Endothelial cell (in vitro differentiated cells): ENCODE results near the gene CENPO. TPM values are rescaled to one million over a fixed set of nuclear protein-coding genes. Genes with fewer than 3 reads are reported as not detected.

ENCODE experiments used
- DNase-seq: peaks from one replicate; pipeline ENCODE4 v3.0.0; 2021; ENCODE audit warnings: low spot score
- H3K27ac Mint-ChIP-seq: one replicate; pipeline ENCODE4 v1.8.0; 2021; ENCODE audit warnings: mixed read lengths, inconsistent platforms; ENCODE audit not compliant: unreplicated experiment
- H3K27me3 Mint-ChIP-seq: one replicate; pipeline ENCODE4 v1.8.0; 2021; ENCODE audit warnings: mild to moderate bottlenecking, moderate library complexity, mixed read lengths, inconsistent platforms; ENCODE audit not compliant: unreplicated experiment
- H3K36me3 Mint-ChIP-seq: one replicate; pipeline ENCODE4 v1.8.0; 2021; ENCODE audit warnings: mild to moderate bottlenecking, low read depth, mixed read lengths, inconsistent platforms; ENCODE audit not compliant: unreplicated experiment
- H3K4me1 Mint-ChIP-seq: one replicate; pipeline ENCODE4 v1.8.0; 2021; ENCODE audit warnings: mild to moderate bottlenecking, mixed read lengths, inconsistent platforms; ENCODE audit not compliant: unreplicated experiment
- H3K4me3 Mint-ChIP-seq: one replicate; pipeline ENCODE4 v1.8.0; 2021; ENCODE audit warnings: mild to moderate bottlenecking, mixed read lengths, inconsistent platforms; ENCODE audit not compliant: unreplicated experiment
- H3K9me3 Mint-ChIP-seq: one replicate; pipeline ENCODE4 v1.8.0; 2021; ENCODE audit warnings: mixed read lengths, inconsistent platforms; ENCODE audit not compliant: unreplicated experiment
- CTCF ChIP-seq: fragments of 200-600 bp; sonication (generic); IDR thresholded peaks from one replicate; pipeline ENCODE4 v1.5.0; 2021; ENCODE audit warnings: antibody characterized with exemption; ENCODE audit not compliant: unreplicated experiment
- total RNA-seq: library from RNA; stranded (reverse); fragmentation: NEBNext Ultra II Directional; extraction: Animal tissue kit (Norgen Biotek cat#: 25700); gene quantifications from one replicate; pipeline ENCODE4 v1.2.1, GENCODE V29; 2021; ENCODE audit not compliant: unreplicated experiment

CENPO gene
- total RNA-seq, 1 donor from 2014 or later = 18.7 TPM

DNA sequence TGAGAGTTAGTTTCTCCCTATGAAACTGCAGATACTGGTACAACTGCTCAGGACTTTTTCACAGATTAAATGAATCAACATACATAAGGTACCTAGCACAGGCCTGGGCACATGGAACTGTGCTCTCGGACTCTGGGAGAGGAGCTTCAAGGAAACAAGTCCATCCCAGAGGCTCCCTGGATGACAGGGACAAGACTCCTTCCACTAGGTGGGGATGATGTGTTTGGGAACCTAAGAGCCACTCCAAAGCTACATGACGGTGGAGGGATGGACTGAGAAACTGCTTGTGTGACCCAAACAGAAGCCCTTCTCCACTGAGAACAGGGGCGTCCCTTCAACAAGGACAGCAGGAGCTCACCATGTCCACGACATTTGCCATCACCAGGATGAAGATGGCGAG is 37.1 kb downstream of the CENPO start:
- Mint-ChIP-seq H3K36me3 (peaks cover 31% of the 10 kb centered on the region), H3K27me3 (peaks cover 19% of the 10 kb centered on the region)

GRCh38 chr2:24830786-24831185 is 37.6 kb downstream of the CENPO start:
- H3K27me3 Mint-ChIP-seq = peaks cover 17% of the 10 kb centered on the region
- no peak overlapping the region for H3K27ac Mint-ChIP-seq
- no peak for TF ChIP-seq CTCF
- no peak for DNase-seq
- H3K4me3 Mint-ChIP-seq = no peak overlapping the region
- H3K4me1 Mint-ChIP-seq = peaks cover 20% of the 10 kb centered on the region
- peaks cover 30% of the 10 kb centered on the region for H3K36me3 Mint-ChIP-seq
- no peaks in the 10 kb centered on the region for H3K9me3 Mint-ChIP-seq

More for the DNA sequence above, 37.1 kb downstream of the CENPO start:
- TF ChIP-seq CTCF = no peak
- DNase-seq = no peak
- Mint-ChIP-seq H3K4me1 (peaks cover 24% of the 10 kb centered on the region), H3K4me3 (no peak overlapping the region), H3K27ac (no peak overlapping the region), H3K9me3 (no peaks in the 10 kb centered on the region)

GRCh38 chr2:24831221-24832072 is 38.2 kb downstream of the CENPO start:
- peaks cover 15% of the 10 kb centered on the region for H3K27me3 Mint-ChIP-seq
- no peak overlapping the region for H3K4me3 Mint-ChIP-seq
- DNase-seq = no peak
- TF ChIP-seq CTCF = no peak
- no peaks in the 10 kb centered on the region for H3K9me3 Mint-ChIP-seq
- no peak overlapping the region for H3K27ac Mint-ChIP-seq
- H3K4me1 Mint-ChIP-seq = peaks cover 15% of the 10 kb centered on the region
- peaks cover 35% of the 10 kb centered on the region for H3K36me3 Mint-ChIP-seq

GRCh38 chr2:24832073-24832461 is 38.8 kb downstream of the CENPO start:
- Mint-ChIP-seq H3K36me3 (peaks cover 39% of the 10 kb centered on the region), H3K9me3 (no peaks in the 10 kb centered on the region), H3K4me1 (peaks cover 11% of the 10 kb centered on the region), H3K27ac (no peak overlapping the region), H3K4me3 (no peak overlapping the region), H3K27me3 (peaks cover 16% of the 10 kb centered on the region)
- no peak for DNase-seq
- no peak for TF ChIP-seq CTCF

- DNase-seq = no peak
- TF ChIP-seq CTCF = no peak
- Mint-ChIP-seq H3K4me1 (peaks cover 8% of the 10 kb centered on the region), H3K4me3 (peak overlapping the region; percentile 21), H3K36me3 (peaks cover 43% of the 10 kb centered on the region), H3K27ac (peak overlapping the region; percentile 79), H3K9me3 (no peaks in the 10 kb centered on the region), H3K27me3 (peaks cover 17% of the 10 kb centered on the region)
Measured at GRCh38 chr2:24832521-24832920, 39.3 kb downstream of the CENPO start.
